NCI-H2171 treated with DMSO at 0.1 percent for 48 hours (cell line): ENCODE results near the gene MALL.
"Not testable (repeated sequence)": the region's sequence is repeated elsewhere in the genome, so short reads cannot be mapped to it uniquely, and the experiment has no call there.

Experiments used
- DNase-seq: peaks from one replicate; lab custom pipeline; 2025; lab: John Stamatoyannopoulos, UW

Gene MALL

GRCh38 chr2:110097506-110098220 is 18.0 kb downstream of the MALL start:
- no peak for DNase-seq

- no peak for DNase-seq
Observed at GRCh38 chr2:110095994-110096633, 19.5 kb downstream of the MALL start.

- DNase-seq, result not testable (repeated sequence)
Observed at GRCh38 chr2:110094884-110095534, 20.6 kb downstream of the MALL start.

- DNase-seq, result not testable (repeated sequence)
Observed at GRCh38 chr2:110093924-110094323, 21.7 kb downstream of the MALL start.

- not testable (repeated sequence) for DNase-seq
Observed at GRCh38 chr2:110090164-110090563, 25.5 kb downstream of the MALL start.

GRCh38 chr2:110083757-110084156 is 31.9 kb downstream of the MALL start:
- DNase-seq, result not testable (repeated sequence)

- not testable (repeated sequence) for DNase-seq
Observed at GRCh38 chr2:110083162-110083561, 32.5 kb downstream of the MALL start.

GRCh38 chr2:110078104-110078503 is 37.5 kb downstream of the MALL start:
- not testable (repeated sequence) for DNase-seq

- not testable (repeated sequence) for DNase-seq
Observed at GRCh38 chr2:110075896-110076295, 39.7 kb downstream of the MALL start.

GRCh38 chr2:110069869-110070268 is 45.8 kb downstream of the MALL start:
- DNase-seq, result not testable (repeated sequence)

GRCh38 chr2:110068153-110068552 is 47.5 kb downstream of the MALL start:
- DNase-seq, result not testable (repeated sequence)

GRCh38 chr2:110062332-110062731 is 53.3 kb downstream of the MALL start:
- DNase-seq, result not testable (repeated sequence)

GRCh38 chr2:110060550-110060949 is 55.1 kb downstream of the MALL start:
- not testable (repeated sequence) for DNase-seq

- not testable (repeated sequence) for DNase-seq
Observed at GRCh38 chr2:110059694-110060358, 55.8 kb downstream of the MALL start.

- not testable (repeated sequence) for DNase-seq
Observed at GRCh38 chr2:110059009-110059693, 56.5 kb downstream of the MALL start.

GRCh38 chr2:110058034-110058433 is 57.6 kb downstream of the MALL start:
- not testable (repeated sequence) for DNase-seq

- not testable (repeated sequence) for DNase-seq
Observed at GRCh38 chr2:110055819-110056408, 59.7 kb downstream of the MALL start.

- DNase-seq, result not testable (repeated sequence)
Observed at GRCh38 chr2:110054521-110055407, 60.9 kb downstream of the MALL start.

- DNase-seq, result not testable (repeated sequence)
Observed at GRCh38 chr2:110053688-110054087, 61.9 kb downstream of the MALL start.

- DNase-seq, result not testable (repeated sequence)
Observed at GRCh38 chr2:110052166-110052565, 63.5 kb downstream of the MALL start.
